Ammon's horn (tissue), 1 donor: ENCODE measurements around the gene MTIF2.
"Not testable (repeated sequence)": the region's sequence is repeated elsewhere in the genome, so short reads cannot be mapped to it uniquely, and the experiment has no call there.

Source experiments
- DNase-seq: peaks from one replicate; pipeline ENCODE4 v3.0.0-alpha.2; 2016; ENCODE audit warnings: low spot score

Gene MTIF2

GRCh38 chr2:55196526-55196925, 72.5 kb downstream of the MTIF2 start:
- no peak for DNase-seq

- DNase-seq = not testable (repeated sequence)
Measured at GRCh38 chr2:55191888-55192287, 77.1 kb downstream of the MTIF2 start.

GRCh38 chr2:55186837-55187236, 82.2 kb downstream of the MTIF2 start:
- not testable (repeated sequence) for DNase-seq
